Stimulated activated CD8-positive, alpha-beta memory T cell treated with anti-CD3 and anti-CD28 coated beads, Interleukin-15, amount 100 ng/mL, for 1 hour (primary cell): ENCODE measurements around the gene LMTK2.
"Not testable (repeated sequence)": the region's sequence is repeated elsewhere in the genome, so short reads cannot be mapped to it uniquely, and the experiment has no call there.

Experiments used
- DNase-seq: peaks from one replicate; pipeline ENCODE4 v3.0.0-alpha.2; 2020; ENCODE audit warnings: low read depth

The LMTK2 gene

DNA sequence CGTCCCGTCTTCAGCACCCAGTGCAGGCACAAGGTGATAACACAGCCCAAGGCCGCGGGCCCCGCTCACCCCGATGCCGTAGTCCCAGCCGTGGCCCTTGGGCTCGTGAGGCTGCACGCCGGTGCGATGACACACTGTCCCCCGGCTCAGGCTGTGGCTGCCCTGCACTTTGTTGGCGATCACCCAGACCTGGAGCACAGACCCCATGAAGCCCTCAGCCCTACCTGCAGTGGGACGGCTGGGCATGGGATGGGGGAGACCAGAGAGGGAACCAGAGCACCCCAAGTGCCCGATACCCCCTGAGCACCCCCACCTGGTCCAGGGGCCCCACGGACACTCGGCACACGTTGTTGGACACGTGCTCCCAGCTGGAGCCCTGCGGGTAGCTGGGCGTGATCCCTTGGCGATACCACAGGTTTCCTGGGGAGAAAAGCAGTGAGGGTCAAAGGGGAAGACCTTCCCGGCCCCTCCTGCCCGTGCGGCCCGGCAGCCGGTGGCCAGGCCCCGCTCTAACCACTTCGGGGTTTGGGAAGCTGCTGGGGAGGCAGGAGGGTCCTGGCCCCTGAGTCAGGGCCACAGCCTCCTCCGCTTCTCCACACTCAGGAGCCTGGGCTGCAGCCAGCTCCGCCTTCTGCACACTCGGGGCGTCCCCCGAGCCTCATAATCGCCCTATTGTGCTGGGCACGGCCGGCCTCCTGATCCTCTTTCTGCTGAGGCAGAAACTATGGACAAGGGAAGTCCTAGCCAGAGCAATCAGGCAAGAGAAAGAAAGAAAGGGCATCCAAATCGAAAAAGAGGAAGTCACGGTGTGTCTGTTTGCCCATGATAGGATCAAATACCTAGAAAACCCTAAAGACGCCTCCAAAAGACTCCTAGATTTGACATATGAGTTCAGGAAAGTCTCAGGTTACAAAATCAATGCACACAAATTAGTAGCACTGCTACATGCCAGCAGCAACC lies 111.2 kb downstream of the LMTK2 start:
- DNase-seq = no peak

DNA sequence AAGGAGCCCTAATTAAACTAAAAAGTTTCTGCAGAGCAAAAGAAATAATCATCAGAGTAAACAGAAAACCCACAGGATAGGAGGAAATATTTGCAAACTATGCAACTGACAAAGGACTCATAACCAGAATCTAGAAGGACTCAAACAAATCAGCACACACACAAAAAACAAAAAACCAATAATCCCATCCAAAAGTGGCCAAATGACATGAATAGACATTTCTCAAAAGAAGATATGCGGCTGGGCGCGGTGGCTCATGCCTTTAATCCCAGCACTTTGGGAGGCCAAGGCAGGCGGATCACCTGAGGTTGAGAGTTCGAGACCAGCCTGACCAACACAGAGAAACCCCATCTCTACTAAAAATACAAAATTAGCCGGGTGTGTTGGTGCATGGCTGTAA lies 112.7 kb downstream of the LMTK2 start:
- not testable (repeated sequence) for DNase-seq

DNA sequence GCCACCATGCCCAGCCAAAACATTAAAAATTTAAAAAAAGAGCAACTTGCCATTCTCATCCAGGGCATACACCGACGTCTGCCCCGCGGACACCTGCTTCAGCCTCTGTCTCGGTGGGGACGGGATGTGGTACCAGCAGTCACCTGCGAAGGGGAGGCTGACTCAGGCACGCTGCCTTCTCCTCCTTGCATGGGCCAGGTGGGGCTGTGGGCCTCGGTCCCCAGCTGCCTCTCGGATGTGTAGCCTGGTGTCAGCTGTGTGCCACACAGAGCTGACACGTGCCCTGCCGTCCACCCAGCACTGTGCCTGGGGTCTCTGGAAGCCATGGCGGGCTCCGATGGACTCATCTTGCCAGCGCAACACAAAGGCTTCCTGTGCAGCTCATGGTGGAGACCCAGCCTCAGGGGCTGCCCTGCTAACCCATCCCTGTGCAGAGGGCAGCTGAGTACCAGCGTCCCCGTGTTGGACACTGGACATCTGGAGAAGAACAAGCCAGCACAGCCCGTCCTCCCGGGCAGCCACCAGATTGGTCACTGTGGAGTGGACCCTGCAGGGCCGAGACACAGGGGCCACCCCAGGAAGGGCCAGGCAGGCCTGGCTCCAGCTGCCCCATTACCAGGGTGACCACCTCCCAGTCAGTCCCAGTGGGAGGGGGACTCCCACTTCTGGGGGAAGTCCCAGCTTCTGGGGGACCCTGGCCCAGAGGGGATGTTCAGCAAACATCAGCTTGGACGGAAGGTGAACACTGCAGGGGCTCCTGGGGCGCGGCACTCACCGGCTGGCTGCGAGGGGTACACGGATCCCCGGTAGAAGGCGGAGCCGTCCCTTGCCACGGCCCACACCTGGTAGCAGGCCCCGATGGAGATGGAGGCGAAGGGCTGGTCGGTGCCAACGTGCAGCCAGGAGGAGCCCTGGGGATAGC lies 115.2 kb downstream of the LMTK2 start:
- DNase-seq = no peak

DNA sequence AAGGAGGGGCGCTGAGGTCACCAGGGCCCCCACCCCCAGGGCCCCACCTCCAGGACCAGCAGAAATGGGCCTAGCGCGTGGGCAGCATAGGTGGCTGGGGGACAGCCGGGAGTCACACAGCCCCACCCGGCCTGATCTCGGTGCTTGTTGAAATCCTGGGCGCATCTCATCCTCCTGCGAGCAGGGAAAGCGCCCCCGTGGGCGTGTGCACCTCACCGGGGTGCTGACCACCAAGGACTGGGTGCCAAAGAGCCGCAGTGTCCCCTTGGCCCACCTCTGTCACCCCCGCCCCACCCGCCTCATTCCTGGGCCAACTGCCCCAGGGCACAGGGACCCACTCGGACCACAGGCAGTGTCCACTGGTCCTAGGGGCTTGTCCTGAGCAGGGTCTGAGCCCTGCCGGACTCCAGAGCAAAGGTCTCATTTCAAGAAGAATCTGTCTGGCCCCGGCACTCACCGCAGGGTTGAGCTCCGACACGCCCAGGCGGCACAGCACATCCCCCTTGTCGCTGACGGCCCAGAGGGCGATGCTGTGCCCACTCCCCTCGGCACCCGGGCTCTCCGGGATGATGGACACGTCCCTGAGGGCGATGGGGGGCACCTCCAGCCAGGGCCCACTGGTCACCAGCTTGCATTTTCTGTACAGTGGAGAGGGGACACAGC lies 116.0 kb downstream of the LMTK2 start:
- DNase-seq = no peak

DNA sequence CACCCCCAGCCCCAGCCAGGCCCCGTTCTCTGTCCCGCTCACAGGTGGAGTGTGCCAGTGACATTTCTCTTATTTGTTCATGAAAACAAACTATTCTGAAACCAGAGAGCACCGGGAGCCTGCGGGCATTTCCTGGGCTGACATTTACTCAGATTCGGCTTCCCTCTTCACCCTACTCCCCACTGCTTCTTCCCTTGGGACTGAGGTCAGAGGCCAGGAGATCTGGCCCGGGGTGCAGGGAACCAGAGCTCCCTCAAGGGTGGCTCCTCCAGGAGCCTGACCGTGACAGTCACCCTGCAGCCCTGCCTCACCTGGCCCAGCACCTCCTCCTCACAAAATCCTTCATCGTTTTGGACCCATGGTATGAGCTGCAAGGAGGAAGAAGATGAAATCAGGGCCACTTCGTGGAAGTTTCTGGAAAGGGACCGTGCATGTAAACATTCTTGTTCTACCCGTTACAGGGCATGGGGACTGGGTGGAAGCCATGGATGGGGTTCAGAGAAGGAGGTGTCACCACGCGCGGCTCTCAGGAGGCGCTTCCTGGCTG lies 116.8 kb downstream of the LMTK2 start:
- no peak for DNase-seq

DNA sequence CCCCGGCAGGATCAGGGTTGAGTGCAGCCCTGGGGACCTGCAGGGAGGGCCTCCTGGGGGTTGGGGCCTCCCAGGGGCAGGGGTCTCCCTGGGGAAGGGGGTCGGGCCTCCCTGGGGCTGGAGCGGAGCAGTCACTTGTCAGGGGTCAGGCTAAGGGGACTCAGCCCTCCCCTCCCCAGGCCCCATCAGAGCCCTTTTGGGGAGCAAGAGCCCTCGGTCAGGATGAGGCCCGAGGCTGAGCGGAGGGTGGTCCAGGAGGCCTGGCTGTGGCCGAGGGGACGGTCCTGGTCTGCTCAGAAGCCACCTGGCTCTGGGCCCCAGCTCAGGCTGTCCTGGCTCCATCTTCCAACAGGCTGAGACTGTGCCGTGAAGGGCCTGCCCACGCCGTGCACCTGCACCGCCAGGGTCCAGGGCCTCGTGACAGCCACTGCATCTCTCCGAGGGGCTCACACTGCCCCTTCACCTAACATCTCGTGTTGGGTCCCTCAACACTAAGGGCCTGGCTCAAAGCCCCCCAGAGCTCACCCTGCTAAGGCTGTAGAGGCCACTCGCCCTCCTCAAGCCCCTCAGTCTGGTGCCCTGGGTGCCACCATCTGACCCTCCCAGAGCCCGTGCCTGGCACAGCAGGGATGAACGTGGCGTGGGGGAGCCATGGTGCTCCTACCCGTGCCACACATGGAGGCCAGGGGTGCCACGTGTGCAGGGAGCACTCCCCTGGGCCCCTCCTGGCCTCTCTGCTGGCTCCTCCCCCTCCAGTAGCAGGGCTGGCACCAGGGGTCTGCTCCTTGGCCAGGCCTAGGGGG lies 117.4 kb downstream of the LMTK2 start:
- DNase-seq = no peak

DNA sequence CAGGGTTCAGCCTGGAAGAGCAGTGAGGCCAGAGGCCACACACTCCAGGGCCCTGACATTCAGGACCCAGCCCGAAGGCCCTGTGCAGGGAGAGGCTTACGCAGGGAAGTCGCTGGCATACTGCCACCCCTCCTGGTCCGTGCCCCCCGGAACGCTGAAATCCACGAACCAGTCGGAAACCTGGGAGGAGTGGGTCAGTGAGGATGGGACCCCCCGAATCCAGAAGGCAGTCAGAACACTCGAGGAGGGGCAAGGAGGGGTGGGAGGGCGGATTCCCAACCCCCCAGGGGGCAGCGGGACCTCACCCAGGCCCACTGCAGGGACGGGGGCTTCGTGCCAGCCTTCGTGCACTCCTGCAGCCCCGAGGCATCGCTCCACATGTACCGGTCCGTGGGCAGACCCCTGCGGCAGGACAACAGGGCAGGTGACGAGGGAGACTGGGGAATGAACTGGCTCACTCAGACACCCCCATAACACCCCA lies 118.1 kb downstream of the LMTK2 start:
- no peak for DNase-seq

DNA sequence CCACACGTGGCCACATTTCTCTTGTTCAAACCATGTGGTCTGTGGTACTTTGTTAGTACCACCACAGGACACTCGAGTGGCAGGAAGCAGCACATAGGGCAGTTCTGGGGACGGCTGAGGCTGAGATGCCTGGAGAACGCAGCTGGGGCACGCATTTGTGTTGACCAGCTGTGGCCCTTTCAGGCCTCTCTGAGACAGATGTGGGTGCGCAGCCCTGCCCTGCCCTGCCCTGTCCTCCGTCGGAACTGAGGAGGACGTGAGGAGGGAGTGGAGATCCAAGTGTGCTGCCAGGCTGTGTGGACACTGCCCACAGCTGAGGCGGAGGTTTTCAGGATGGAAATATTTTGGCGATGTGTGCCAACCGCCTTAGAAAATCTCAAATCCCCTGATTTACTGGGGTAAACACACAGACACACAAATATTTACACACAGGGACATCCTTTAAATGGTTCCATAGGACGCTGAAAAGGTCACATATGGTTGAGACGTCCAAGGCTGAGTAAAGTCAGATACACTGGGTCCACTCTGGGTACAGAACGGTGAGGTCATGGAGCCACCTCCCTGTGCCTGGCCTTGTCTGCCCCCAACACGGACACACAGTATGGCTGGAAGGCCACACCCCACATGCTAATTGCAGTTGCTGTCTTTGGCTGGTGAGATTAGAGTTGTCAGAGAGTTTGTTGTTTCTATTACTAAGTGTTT lies 119.4 kb downstream of the LMTK2 start:
- DNase-seq = no peak

DNA sequence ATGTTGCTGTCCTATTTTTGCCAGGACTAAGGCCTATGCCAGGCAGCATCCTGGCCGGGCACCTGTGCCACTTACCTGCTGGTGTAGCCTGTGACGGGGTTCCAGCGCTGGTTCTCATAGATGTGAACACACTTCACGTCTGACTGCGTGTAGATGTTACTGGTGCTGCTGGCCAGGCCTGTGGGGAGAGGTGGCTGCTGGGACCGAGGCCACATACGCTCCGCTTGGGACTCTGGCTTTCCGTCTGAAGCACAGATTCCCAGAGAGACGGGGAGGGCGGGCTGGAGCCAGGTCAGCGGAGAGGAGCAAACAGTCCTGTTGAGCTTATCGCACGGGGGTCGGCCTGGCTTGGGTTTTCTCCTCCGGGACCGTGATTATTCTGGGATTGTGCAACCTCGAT lies 121.3 kb downstream of the LMTK2 start:
- no peak for DNase-seq

DNA sequence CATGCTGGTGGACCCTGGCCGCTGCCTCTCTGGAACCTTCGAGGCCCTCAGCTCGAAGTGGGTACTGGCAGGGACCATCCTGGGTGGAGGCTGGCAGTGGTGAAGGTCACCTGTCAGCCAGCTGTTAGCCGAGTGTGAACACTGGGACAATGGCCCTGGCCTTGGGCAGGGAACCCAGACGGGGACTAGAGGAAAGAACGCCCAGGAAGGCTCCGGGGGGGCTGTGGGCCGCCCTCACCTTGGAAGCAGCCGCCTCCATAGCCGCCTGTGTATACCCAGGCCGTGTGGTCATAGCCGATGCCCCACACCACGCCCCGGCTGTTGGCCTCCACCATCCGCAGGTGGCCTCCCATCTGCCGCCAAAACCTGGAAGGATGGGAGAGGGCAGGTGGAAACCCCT lies 122.1 kb downstream of the LMTK2 start:
- DNase-seq = no peak

DNA sequence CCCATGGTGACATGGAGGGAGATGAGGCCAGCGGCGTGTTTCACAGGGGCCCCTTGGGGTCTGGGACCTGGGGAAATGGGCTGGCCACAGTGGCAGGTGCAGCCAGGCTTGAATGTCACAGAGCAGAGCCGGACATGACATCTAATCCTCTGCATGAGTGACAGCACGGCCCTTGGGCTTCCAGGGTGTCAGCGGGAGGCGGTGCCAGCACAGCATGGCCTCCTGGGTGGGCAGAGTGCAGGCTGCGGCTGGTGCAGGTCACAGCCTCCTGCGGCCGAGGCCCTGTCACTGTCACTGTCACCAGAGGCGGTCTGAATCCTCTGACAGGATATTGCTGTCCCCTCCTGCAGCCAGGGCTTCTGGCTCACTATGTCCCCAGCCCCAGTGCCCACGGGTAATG lies 122.8 kb downstream of the LMTK2 start:
- no peak for DNase-seq

DNA sequence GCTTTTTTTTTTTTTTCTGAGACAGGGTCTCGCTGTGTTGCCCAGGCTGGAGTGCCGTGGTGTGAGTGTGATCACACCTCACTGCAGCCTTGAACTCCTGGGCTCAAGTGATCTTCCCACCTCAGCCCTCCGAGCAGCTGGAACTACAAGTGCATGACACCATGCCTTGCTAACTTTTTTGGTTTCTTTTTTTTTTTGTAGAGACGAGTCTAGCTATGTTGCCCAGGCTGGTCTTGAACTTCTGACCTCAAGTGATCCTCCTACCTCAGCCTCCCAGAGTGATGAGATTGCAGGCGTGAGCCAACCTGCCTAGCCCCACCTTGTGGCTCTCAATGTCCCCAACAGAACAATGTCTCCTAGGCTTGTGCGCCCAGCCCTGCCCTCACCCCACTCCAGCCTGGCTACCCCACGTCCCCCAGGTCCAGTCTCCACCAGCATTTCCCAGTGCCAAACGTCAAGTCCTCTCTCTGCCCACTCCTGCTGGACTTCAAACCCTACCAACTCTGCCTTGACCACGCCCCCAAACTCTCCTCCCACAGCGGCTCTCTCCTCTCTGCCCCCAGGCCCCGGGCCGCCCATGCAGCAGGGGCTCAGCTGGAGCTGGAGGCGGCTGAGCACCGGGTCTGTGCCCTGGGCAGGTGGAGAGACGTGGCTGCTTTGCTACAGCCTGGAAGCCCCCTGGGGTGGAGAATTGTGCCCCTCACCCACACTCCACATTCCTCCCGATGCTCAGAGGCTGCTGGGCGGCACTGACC lies 123.5 kb downstream of the LMTK2 start:
- no peak for DNase-seq

DNA sequence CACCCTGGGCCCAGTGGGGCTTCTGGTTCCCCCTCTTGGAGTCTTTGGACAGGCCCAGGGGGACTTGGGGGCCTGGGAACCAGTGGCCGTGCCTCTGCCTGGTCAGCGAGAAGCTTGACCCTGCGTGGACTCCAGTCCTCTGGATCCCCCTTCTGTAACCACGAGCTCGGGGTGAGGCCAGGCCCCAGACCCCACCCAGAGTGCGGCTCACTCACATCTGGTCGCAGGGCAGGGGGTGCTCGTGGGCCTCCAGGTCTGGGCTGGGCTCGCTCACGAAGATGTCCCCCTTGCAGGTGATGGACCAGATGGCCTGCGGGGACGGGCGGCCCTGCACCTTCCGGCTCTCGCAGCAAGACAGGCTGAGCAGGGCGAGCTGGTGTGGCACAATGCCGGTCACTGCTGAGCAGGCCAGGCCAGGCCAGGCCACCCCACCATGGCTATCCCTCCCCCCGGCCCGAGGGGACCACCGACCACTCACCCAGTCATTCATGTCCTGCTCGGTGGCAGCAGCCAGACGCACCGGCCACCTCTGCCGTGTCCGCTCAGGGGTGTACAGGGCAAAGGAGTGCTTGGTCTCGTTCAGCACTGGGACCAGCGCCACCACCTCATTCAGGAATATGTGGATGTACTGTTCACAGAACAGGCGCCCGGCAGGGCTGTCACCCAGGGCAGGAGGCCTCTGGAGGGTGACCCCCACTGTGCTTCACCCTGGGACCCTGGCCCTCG lies 124.2 kb downstream of the LMTK2 start:
- DNase-seq = no peak

DNA sequence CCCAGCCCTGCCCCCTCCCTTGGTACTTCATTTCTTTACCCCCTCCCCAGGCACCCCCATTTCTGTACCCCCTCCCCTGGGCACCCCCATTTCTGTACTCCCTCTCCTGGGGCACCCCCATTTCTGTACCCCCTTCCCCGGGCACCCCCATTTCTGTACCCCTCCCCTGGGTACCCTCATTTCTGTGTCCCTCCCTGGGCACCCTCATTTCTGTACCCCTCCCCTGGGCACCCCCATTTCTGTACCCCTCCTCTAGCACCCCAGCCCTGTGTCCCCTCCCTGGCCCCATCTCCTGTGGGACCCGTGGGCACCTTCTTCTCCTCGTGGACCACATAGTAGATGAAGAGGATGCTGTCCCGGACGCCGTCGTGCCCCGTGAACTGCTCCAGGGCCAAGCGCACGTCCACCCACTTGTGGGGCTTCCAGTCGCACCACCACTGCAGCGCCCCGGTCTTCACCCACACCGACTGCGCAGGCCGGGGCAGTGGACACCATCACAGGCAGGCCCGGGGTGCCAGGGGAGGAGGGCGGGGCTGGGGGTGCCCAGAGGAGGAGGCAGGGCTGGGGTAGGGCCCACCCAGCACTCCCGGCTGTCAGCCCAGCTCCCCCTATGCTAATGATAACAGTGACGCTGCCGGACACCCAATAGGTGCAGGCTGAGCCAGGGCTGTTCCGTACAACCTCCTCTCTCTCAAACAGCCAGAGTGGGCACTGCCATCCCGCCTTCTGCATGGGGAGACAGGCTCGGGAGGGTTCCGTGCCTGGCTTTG lies 125.0 kb downstream of the LMTK2 start:
- DNase-seq = no peak

DNA sequence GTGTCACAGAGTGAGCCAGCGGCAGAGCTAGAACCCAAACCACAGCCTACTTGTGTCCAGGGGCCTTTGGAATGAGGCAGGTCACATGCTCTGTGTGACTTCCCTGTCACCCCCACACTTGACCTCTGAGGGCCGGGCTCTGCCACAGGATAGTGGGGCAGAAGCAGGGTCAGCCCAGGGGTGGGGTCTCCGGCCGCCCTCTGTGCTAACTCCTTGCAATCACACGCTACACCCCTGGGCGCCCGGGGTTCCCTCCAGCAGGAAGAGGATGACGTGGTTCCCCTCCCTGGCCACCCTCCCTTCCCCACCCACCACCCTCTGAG lies 125.6 kb downstream of the LMTK2 start:
- DNase-seq = no peak

DNA sequence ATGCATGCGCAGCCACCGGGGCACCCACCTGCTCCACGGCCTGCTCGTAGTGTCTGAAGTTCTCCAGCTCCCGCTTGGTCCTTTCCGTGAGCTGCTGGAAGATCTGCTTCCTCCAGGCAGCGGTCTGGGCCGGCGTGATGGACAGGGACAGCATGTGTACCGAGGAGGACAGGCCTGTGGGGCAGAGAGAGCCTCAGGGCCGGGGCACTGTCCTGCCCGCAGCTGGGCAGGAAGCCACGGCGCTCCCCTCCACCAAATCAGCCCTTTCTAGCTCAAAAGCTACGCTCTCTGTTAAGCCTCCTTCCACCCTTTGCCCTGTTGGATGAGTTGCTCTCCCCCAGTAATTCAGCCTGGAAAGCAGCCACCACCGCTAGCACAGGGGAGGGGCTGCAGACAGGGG lies 126.1 kb downstream of the LMTK2 start:
- DNase-seq = no peak

DNA sequence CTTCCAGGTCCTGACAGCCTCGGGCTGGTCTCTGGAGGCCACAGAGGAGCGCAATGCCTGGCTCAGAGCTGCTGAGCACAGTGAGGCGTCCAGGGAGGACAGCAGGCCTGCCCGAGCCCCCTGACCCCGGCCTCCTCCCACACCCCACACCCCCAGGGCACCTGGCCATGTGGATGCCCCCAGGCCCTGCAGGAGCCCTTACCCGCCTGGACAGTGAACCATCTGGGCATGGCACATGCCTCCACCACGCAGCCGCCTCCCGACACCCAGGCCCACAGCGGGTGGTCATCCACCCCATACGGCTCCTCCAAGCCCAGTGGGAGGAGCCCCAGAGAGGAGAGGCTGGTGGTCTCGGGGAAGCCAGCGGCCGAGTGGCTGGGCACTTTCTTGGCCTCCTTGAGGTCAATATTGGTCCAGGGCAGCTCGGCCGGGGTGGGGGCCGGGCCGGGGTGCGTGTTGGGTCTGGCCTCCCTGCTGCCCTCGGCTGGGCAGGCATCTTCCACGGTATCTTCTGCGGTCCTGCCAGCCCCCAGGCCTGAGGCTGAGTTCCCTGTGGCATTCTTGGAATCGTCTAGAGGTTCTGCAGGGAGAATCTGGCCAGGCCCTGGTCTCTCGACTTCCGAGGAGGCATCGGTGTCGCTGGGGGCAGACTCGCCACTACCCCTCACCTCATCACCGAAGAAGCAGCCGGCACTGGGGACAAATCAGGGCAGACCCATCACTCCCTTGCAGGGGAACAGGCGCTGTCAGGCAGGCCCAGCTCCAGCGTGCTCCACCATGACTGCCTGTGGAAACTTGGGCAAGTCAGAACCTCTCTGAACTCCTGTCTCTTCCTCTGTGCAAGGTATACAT lies 126.8 kb downstream of the LMTK2 start:
- DNase-seq = no peak
